NCI-H345 treated with DMSO at 0.1 percent for 48 hours (cell line): ENCODE data around the gene ZNF366.

Experiments
- DNase-seq: peaks from one replicate; lab custom pipeline; 2025; ENCODE audit not compliant: unreplicated experiment; lab: John Stamatoyannopoulos, UW

ZNF366 gene

DNA sequence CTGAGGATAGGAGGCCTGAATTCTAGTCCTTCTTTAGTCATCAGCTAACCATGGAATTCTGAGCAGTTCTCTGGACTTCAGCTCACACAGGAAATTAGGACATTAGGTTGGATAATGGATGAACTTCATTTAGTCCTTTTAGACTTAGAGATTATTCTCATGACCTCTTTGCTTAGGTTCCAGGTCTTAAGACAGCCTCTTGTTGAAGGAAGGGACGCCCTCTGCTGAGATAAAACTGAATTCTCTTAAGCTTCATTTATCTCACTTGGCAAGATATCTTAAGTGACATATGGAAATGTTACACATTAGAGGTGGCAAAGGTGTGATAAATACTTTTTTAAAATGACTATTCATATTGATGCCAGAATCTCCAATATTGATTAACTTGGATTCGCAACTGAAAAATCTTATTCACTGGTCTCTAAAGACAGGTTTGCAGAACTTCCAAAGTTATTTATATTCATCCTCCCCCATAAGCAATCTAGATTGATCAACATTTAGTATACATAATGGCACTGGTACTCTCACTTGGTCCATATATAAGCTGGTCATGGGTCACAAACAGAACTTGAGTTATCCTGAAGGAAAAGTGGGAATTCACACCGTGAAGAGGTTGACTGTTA is 16.9 kb upstream of the ZNF366 start:
- no peak for DNase-seq

DNA sequence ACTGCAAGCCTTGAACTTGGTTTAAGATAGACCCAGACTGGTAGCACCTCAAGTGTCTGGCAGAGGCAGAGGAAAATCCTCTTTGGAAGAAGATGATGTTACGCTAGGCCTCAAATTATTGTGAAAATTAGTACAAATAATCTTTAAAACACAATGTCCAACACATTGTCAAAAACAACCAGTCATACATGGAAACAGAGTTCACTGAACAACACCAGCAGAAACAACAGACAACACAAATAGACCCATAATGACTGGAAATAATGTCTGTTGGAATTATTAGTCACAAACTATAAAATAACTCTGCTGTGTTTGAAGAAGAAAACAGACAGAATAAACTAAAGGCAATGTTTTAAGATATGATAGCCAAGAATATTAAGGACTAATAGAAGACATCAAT is 15.4 kb upstream of the ZNF366 start:
- DNase-seq, result no peak

DNA sequence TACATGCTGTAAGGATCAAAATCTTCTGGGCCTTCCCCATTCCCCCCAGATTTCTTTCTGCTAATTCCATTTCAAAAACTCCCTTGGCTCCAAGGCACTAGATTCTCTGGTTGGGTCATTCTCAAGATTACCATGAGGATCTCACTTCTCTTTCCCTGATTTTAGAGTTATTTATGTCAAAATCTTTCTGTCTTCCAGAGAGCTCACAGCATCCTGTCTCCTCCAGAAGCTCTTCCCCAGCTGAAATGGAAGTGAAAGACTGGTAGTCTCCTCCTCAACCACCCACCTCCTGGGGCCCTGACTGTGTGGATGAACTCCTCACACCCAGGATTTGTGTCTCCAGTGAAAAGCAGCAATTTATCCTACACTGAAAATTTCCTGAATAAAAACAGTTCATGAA is 11.9 kb upstream of the ZNF366 start:
- DNase-seq, result no peak

DNA sequence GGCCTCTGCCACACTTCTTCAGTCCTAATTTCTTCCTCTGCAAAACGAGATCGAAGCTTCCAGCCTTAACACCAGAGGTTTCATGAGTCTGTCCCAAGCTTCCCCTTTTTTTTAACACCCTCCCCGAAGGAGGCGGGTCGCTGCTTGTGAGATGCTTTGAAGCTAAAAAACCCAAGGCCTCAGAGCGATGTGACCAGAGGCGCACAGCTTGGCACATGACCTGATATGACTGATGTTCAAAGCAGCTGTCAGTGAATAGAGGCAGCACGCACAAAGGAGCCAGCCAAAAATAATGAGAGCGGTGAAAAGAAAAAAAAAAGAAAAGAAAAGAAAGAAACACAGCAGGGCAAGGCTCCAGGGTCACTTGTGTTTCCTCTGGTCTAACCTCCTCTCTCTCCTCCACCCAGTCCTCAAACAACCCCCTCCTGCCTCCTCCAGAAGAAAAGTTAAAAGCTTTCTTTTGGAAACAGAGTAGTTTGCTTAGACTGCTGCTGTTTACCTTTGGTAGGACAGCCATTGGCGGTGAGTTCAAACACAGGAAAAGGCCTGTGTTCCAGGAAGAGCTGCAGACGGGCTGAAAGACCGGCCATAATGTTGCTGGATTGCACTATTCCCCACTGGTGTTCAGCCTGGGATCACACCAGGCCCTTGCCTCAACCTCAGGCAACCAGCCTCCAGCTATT is 10.9 kb upstream of the ZNF366 start:
- DNase-seq, result no peak

DNA sequence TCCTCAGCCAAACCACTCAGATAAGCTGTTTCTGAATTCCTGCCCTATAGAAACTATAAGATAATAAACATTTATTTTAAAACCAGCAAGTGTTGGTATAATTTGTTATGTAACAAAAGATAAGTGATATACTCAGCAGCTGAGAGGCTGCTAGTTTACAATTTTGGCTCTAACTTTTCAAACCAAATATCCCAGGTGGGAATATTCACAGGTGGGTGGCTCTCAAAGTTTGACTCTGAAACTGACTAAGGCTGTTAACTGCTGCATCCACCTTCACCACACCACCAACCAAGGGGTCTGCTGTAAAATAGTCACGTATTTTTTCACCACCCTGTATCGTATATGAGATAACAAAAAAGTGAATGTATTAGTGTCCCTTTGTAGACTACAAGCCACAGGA is 9.7 kb upstream of the ZNF366 start:
- DNase-seq, result no peak

DNA sequence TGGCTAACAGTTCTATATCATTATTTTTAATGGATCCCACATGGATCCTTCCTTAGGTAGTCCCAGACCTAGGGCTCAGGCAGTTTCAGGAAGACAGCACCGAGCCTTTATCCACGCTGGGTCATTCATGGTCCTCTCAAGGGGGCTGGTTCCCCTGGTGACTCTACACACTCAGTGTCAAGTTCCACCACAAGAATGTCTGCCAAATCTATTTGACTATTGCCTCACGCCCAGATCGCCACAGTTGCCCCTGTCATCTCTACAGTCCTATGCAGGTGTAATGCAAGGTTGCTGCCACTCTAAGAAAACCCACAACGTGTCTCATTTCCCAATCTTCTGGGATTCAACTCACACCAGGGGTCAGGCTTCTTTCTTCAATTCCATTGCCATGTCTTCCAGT is 8.0 kb upstream of the ZNF366 start:
- no peak for DNase-seq

DNA sequence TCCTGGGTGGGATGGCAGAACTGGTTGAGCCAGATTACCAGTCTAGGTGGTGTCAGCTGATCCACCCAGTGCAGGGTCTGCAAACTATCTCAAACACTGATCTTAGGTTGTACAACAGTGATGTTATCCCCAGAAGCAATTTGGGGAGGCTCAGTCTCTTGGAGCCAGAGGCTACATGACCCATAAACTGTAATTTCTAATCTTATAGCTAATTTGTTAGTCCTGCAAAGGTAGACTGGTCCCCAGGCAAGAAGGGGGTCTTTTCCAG is 5.3 kb upstream of the ZNF366 start:
- DNase-seq, result no peak

DNA sequence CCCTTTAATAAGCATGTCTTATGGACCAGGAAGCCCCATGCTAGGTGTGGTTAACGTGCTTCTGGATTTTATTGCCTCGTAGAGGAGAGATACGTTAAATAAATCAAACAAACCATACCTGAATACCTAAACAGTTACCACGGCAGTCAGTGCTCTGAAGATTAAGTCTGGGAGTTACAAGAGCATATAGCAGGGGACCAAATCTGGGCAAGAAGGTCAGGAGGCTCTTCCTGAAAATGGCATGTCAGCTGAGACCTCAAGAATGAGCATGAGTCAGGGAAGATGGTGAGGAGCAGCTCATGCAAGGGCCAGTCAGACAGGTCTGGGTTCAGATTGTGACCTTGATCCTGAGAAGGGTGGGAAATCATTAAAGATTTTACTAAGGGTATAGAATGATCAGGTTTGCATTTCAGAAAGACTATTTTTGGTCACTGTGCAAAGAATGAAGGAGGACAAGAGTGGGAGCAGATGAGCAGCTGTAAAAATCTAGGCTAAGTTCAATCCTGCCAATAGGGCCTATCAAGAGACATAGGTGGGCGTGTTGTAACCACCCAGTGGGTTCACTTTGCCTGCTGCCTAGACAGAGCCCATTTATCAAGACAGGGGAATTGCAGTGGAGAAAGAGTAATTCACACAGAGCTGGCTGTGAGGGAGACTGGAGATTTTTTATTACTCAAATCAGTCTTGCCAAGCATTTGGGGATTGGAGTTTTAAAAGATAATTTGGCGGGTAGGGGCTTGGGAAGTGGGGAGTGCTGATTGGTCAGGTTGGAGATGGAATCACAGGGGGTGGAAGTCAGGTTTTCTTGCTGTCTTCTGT is 4.8 kb upstream of the ZNF366 start:
- DNase-seq, result no peak

DNA sequence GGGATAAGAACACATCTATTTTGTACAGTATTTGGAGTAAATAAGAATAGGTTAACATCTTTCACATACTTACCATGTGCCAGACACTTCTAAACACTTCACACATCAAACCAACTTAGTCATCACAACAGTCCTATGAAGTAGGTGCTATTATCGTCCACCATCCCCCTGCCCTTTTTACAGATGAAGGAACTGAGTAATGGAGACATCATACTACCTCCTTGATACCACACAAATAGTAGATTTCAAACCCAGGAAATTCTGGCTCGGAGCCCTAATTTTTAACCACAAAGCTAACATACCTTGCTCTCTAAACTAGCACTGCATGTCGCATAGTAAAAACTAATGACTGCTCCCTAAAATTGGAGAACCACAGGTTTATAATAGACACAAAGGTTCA is 4.2 kb upstream of the ZNF366 start:
- DNase-seq, result no peak

DNA sequence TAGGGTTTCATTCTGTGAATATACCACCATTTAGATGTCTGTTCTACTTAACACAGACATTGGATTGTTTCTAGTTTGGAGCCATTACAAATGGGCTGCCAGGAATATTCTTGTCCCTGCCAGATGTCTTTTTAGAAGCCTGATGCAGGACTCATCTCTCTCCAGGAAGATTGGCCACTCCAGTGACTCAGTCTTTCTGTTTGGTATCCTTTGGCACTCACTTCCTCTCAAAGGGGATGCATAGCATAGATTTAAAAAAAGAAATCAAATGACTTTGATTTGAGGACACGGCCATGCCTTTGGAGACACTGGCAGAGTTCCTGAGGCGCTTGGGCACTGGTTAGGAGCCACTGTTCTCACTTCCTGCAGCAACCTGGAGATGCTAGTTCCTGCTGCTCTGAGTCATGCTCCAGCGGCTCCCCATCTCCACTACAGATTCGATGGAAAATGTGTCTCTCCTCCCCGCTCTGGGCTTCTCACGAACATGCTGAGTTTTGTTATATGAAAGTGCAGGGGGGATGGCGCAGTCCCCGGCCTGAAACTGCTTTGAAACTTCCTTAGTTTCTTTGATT is 3.5 kb upstream of the ZNF366 start:
- DNase-seq, result no peak

DNA sequence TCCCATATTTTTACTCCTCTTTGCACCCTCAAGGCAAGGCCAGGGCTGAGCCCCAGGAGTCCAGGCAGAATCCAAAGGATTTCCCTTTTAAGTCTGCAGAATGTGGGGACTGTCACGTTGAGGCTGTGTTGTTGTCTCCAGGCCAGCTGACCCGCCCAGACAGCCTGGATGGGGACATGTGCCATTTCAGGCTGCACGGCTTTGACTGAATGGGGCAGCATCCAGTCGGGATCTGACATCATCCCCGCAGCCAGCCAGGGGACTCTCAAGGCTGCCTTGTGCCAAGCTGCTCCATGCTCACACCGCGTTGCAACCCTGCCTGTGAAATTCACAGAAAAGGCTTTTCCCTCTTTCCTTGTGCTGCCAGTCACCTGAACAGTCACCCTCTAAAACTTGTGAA is 2.2 kb upstream of the ZNF366 start:
- no peak for DNase-seq

DNA sequence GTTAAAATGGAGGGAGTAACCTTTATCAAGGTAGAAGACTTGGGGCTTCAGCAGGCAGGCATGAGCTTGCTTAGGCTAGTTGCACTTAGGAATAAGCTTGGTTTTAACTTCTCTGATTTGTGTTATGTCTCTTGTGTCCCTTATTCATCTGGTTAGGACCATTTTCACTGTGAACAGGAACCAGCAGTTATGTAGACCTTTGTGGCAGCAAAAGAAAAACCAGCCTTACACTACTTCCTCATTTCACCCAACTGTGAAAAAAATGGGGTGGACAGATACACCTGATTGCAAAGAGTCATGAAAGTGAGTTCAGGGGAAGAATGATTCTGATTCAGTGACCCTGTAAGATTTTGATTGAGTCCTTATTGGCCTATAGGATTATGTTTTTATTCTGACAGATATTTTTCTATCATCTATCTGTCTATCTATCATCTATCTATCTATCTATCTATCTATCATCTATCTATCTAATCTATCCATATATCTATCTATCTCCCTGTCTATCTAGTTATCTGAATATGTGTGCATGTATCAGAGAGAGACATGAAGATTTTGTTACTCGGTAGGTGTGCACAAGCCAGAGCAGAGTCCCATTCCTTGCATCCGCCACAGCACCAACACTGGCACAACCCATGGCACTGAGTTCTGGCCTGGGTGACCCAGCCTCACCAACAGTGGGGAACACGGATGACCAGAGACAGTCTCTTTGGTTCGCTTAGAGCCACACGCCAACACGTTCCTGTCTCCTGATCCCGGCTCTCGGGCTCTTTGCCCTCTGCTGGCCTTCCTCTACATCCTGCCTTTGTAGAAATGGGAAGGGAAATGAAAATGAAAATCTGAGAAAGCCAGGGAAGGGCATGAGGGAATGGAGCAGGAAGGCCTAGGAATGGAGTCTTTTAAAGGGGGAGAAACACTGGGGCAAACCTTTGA is 1.3 kb upstream of the ZNF366 start:
- no peak for DNase-seq

DNA sequence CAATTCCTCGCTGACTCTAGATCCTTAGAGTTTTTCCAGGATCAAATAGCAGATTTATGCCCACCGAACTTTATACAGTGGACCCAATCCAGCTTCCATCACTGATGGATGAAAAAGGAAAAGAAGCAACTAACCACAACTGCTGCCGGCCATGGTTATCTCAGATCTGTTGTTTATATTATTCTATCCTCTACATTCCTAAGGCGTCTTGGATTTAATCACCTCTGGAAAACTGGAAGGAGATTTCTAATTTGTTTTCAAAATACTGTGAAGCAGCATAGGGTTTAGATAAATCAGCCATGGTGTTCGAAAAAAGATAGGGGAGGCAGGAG is 663 bp upstream of the ZNF366 start:
- no peak for DNase-seq

DNA sequence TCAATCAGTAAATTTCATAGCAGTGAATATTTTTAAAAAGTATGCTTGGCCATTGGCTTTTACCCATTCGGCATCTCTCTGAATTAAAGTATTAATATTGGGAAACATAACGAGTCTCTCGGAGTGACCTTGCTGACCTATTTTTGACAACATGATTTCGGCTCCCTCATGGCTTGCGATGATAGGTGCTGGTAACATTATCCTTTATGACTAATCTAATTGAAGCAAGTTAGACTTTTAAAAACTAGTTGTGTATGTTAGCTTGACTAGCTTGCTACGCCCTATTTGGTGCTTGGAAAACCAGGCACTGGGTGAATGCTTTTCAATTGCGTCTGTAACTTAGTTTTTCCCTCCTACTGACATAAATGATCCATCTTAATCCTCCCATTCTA is 1.1 kb downstream of the ZNF366 start:
- no peak for DNase-seq

DNA sequence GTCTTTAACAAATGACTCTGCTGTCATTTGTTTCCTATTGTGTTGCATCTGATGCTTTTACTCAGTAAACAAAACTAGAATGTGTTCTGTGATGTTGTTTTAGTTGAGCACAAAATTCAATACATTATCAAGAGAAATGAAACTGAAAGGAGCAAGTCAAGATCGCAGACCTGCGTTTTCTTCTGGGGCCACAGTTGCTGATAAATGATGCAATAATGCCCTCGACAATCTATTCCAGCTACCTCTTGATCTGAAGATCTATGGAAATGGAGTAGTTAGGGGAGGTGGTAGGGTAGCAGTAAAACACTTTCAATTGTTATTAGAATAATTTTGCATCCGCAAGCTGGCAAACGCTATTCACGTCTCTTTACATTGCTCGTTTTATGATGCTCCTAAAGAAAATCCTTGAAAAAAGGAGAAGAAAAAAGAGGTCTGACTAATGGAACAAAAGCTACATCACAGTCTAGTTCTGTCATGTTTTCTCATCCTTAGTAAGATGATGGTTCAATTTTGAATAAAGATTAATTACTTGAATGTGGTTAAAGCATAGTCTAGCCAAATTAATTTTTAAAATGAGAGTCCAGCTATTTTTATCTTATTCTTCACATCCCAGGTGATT is 1.6 kb downstream of the ZNF366 start:
- DNase-seq, result no peak

DNA sequence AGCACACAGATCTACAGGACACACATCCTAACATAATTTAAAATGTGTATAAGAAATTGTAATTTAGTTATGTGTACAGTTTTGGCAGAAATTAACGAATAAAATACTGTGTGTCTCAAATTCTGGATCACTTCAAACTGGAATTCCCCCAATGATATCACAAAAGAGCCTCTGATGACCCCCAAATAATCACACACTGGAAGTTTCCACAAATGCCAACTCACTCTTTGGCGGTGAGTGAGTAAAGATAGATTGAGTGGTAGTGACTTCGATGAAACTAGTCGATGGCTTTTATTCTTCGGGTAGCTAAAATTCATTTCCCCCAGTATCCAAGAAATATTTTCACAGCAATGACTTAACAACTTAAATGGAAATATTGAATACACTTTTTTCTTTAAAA is 2.2 kb downstream of the ZNF366 start:
- DNase-seq, result no peak

DNA sequence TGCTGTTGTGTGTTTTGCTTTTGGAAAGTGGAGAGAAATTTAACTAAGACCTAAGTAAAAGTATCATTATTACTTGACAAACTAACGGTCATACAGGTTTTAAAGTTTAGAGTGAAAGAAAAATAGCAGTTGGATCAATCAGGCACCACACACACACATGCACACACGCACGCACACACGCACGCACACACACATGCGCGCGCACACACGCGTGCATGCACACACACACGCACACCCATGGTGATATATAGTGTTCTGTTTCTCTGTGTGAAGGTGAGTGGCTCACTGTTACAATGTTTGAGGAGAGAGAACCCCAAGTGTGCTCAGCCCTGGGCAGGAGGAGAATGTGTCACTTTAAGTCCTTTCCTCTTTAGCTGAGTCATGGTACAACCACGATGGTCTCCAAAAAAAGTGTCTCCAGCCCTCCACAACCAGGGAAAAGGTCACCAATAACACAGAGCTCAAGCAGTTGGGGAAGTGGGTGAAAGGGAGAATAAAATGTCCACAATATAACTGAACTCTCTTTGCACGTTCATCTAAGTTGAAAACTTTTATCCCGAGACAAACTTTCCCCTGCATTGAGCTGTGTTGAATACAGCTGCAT is 3.2 kb downstream of the ZNF366 start:
- DNase-seq, result no peak

DNA sequence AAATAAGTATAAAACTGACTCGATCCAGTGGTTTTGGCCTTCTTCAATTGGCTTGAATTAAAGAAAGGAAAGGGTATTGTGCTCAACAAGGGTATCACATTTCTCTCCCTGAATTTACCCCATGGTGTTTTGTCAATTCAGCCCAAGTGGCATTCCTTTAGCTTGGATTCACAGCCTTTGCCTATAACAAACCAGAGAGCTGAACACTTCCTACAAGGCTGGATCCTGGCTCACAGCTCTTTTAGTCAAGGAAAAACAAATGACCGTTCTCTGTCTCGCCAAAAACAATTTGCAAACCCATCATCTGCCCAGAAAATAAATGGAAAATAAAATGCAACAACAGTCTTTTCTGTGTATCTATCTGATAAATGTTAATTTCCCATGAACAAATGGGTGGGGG is 5.7 kb downstream of the ZNF366 start:
- no peak for DNase-seq

DNA sequence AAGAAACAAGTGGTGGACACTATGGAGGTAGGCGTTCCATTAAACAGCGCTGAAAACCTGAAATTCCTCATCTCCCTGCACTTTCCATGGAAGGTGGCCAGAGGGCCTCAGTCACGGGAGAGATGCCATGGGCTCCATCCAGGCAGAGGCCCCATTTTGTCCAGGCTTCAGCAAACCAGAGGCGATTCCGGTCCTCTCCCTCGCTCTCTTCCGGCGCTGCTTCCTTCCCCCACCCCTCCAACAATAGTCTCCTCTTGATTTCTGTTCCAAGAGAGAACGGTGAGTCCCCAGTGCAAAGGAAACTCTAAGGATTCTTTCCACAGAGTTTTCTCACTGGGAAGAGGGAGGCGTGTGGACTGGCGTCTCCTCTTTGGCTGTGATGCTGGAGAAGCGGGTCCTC is 7.5 kb downstream of the ZNF366 start:
- DNase-seq, result no peak

DNA sequence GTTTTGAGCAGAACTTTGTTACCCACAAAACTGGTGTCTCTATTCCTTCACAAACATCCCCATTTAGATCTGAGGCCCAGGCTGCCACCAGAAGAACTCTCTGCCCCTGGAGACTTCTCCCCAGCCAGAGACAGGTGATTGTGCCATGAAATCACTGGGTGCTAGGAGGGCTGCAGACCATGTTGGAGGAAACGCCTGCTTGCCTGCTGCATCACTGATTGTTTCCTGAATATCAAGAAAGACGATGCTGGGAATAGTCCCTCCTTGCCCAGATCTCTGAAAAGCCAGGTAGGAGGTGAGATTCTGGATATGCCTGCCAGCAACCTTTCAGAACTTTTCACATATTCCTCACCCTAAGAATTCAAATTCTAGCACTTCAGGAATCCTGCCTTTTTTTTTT is 8.1 kb downstream of the ZNF366 start:
- no peak for DNase-seq

DNA sequence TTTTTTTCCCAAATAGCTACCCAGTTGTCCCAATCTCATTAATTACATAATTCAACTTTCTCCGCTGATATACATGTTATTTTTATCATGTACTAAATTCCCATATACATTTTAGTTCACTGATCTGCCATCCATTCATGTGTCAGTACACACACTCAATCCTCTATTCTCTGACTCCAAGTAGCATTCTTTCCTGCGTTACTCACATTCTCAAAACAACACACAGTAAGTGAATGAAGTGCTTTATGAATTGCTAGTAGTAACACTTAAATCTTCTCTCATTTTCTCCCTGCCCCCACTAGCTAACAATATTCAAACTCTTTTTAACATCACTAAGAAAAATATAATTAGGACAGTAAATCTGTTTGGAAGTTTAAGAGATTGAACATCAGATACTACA is 8.9 kb downstream of the ZNF366 start:
- no peak for DNase-seq
